ENCODE measurements around the gene URI1.

GRCh38 chr19:29964171-29964570 is 22.1 kb downstream of the URI1 start:
- TF ChIP-seq CTCF (IDR thresholded peaks at IDR 0.05), result no peak
- no peak for TF ChIP-seq EP300 (IDR thresholded peaks at IDR 0.05)
